8988T (cell line): ENCODE measurements around the gene CHFR.
"Not testable (repeated sequence)": the region's sequence is repeated elsewhere in the genome, so short reads cannot be mapped to it uniquely, and the experiment has no call there.

Experiments
- DNase-seq: peaks from one replicate; pipeline ENCODE4 v3.0.0; 2011

The CHFR gene

DNA sequence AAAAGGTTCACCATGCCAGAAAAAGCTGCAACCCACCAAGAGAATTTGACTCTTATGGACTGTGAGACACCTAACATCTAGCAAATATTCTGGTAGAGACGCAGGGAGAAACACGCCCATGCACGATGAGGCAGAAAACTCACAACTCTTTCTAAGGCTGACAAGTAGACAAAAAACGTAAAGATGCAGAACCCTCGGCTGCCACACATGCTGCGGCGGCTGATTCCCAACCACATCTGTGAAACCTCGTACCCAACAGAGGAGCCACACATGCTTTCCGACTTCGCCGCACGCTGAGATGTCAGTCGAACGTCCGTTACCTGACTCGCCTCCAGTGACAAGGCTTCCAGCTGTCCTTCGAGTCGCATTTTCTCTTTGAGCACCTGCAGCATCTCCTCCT is 80.5 kb downstream of the CHFR start:
- DNase-seq = no peak

DNA sequence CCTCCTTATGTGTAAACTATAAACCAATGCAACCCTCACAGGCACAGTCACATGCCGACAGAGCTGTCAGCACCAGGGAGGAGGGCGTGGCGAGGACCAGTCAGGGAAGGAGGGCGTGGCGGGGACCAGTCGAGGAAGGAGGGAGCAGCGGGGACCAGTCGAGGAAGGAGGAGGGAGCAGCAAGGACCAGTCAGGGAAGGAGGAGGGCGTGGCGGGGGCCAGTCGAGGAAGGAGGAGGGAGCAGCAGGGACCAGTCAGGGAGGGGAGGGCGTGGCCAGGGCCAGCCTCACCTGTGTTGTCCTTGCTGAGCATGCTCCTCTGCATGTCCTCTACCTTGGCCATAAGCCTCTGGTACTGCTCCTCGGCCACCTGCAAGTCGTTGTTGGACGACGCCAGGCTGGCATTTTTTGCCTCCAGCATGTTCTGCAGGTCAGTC is 83.0 kb downstream of the CHFR start:
- no peak for DNase-seq

DNA sequence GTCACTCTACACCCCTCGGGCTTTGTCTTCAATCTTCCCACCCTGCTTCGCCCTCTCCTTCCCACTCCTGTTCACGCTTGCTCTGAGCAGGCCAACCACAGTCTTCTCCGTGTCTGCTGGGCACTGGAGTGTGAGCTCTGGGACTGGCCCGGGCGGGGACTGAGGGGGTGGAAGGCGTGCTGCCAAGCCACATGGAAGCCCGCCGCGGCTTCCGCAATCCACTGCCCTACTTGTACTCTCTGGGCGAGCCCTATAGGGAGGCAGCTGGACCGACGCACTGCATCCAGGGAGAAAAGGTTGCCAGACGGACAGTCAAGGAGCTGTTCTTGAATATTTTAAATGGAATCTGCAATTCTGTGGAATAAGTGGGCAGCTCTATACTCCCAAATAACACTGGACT is 83.5 kb downstream of the CHFR start:
- DNase-seq = no peak

DNA sequence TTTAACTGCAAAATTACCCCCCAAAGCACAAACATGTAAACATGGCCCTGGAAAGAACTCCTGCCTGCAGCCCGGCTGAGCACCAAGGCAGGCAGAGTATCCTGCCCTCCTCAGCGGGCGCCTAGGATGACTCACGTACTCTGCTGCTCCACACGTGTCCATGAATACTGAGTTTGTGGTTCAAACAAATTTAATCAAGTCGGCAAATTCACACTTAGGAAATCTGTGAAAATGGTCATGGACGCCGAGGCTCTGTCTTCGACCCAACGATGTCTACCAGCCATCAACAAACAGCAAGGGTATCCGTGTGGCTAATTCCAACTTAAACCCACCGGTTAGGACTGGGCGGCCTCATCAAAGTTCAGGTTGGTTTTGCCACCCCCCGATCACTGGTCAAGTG is 84.3 kb downstream of the CHFR start:
- no peak for DNase-seq

DNA sequence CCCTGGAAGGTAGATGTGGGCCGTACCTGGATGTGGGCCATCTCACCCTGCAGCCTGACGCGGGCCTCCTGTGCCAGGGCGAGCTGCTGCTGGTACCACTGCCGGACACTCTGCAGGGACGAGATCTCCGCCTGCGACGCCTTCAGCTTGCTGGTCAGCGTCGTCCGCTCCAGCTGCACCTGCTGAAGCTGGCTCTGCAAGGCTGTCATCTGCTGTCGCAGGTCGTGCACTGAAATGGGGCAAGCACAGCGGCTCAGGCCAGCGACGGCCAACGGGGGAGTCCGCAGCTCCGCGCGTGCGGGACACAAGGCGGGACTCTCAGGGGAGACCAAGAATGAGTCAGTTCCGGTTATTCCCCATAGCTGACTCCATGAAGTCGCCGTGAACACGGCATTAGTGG is 85.7 kb downstream of the CHFR start:
- no peak for DNase-seq

DNA sequence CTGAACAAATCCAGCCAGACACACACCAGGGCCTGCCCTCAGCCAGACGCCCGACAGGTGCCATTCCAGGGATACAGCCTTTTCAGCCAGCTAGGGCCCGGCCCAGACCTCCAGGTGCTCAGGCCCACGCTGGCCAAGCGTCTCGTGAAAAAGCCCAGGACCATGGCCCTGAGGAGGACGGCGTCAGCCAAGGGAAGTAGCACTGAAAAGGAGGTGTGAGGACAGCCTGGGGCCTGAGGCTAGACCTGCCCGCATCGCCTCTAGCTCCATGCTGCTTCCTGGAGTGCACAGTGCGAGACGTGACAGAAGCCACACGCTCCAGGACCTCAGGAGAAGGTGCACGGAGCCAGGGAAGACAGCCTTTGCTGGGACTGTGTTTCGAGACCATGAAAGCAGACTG is 88.6 kb downstream of the CHFR start:
- DNase-seq = no peak

DNA sequence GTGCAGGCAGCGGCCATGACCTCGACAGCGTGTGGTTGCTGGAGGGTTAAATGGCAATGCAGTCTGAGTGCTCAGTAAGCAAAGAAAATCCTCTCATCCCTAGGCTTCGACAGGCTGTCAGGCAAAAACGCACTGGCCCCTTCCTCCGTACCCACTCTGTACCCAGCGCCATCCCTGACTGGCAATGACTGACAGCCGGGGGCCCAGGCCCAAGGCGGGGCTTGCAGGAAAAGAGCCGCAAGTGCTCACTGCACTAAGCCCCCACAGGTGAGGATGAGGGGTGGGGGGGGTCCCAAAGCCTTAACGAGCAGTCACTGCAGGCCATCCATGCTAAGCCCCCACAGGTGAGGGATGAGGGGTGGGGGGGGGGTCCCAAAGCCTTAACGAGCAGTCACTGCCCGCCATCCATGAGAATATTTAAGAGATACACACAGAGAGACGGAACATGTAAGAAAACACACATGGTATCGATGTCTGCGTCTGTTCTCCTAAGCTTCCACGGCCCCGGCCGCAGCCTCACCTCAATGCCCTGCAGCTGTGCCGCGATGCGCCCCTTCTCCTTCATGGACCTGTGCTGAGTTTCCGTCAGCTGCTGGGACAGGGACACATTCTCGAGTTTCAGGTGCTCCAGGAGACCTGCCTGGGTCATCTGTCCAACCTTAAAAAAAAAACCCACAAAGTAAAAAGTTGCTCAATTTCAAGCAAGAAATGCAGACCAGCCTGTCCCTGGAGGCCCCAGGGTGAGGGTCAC is 89.4 kb downstream of the CHFR start:
- DNase-seq = no peak

DNA sequence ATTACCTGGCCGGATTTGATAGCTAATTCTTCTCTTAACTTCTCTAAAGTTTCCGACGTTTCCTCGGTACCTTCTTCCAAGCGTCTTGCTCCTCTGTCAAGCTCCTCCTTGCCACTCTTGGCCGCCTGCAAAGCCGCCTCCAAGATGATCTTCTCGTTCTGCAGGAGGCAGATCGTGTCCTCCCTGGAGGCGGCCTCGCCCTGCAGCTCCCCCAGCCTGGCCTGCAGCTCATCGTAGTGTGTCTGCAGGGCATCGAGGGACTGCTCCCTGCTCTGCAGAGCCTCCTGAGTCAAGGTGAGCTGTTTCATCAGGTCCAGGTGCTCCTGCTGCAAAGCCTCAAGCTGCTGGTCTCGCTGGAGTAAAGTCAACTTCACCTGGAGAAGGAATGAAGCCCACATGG is 91.6 kb downstream of the CHFR start:
- no peak for DNase-seq

DNA sequence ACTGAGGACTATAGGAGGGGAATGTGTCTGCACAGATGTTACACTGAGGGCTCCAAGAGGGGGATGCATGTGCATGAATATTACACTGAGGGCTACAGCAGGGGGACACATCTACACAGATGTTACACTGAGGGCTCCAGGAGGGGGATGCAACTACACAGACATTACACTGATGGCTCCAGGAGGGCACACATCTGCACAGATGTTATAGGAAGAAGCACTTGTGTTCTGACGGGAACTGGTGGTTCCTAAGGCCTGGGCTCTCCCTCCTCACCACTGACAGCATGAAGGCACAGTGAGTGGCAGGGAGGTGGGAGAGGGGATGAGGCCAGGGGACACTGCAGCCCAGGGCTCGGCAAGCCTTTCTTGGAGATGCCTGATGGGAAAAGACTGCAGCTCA is 95.5 kb downstream of the CHFR start:
- not testable (repeated sequence) for DNase-seq

DNA sequence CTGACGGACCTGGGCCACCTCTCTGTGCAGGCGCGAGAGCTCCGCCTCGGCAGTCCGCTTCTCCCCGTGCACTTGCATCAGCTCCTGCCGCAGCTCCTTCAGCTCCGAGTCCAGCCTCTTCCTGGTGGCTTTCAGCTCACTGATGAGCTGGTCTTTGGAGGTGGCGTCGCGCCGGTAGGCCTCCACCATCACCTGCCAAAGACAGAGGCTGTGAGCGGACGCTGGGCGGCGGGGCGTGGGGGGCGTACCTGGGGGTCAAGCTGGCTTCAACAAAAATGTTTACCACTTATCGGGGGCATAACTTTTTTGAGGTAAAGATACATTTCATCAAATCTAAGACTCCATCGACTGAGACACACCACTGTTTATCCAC is 98.3 kb downstream of the CHFR start:
- no peak for DNase-seq

DNA sequence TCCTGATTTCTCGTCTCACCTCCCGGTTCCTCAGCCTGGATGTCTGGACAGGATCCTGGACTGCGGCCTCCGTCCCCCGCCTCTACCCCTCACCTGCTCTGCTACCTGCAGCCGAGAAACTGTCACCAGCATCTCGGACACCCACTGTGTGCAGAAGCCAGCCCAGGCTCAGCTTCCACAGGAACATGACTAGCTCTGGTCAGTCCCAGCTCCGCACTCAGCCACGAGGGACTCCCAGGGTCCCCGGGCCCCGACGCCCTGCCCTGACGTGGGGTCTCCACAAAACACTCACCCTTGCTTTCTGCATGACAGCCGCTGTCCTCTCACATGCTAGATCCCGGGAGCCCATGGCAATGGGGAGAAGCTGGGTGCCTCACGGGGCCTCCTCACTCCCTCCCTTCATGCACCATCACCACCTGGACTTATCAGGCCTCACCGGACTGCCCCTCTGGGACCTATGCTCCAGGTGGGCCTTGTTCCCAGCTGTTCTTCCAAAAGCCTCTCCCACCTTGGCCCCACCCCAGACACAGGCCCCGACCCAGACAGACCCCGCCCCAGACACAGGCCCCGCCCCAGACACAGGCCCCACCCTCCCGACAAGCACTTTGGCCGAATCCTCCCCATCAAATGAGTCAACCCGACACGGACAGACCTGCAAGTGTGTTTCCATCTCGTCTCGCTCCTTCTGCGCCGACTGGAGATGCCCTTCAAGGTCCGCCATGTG is 98.9 kb downstream of the CHFR start:
- DNase-seq = peak; percentile 67

DNA sequence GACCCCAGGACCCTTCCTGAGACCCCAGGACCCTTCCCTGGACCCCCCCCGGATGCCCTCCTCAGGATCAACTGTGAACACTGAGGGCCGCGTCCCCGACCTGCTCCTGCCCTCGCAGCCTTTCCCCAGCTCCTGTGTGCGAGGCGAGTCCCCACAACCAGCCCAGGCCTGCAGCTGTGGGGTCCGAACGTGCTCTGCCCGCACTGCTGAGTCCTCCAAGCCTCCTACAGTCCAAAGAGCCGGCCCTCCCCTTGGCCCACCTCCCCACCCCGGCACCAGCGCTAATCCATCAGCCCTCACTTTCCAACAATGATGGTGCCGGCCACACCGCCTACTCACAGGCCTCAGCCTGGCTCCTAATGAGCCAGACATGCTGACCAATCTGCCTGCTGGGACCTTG is 99.5 kb downstream of the CHFR start:
- DNase-seq = no peak

DNA sequence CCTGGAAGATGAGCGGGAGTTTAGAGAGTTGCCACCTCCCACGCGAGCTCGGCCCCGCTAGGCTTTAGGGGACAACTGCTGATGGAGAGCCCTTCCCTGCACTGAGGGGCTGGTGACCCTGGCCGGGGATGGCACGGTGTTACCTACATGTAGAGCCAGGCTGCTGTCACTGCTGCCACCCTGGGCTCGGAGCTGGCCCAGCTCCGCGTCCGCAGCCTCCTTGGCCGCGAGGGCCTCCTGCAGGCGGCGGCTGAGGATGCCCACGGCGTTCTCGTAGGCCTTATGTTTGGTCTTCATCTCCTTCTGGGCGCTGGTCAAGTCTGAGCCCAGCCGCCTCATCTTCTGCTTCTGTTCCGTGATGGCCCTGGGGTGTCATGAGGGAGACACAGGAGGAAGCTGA is 101.2 kb downstream of the CHFR start:
- DNase-seq = no peak

DNA sequence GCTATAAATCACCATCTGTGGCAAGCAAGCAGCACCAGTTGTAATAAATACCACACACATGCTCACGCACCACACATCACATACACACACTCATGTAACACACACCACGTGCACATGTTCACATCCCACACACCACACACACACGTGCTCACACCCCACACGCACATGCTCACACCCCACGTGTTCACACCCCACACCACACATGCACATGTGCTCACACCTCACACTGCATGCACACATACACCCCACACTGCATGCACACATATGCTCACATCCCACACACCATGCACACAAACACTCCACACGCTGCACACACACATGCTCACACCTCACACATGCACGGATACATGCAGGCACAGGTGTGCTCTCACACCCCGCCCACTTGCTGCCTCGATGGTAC is 102.8 kb downstream of the CHFR start:
- no peak for DNase-seq

DNA sequence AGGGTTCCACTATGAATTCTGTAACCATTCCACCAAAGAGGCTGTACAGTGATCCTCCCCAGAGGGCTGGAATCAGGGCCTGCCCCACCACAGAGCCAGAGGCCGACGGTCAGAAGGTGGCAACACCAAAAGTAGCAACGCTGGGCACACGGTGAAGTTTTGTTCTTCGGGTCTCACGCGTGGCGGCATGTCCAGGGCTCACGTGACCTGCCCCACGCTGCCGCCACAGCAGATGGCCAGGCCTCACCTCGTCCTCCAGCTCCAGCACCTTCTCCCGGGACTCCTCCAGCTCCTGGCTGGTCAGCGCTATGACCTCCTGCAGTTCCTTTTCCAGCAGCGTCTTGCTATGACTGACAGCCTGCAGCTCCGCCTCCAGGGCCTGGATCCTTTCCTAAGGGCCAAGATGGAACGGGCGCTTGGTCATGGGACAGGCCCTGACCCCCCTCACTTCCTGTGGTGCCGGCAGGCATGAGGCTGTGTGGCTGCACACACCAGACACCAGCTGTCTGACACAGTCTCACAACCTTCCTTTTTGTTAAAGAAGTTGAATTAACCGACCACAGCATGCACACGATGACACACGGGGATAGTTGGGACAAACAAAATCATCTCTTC is 103.4 kb downstream of the CHFR start:
- DNase-seq = no peak
